Measurements from ENCODE around the gene SPO11.

SPO11 gene

GRCh38 chr20:57375652-57376230 is 46.1 kb downstream of the SPO11 start:
- no peak overlapping the region for H3K4me3 ChIP-seq (ENCODE audit: low read length in 2 of 2)
- no peak overlapping the region for H3K9ac ChIP-seq (ENCODE audit: low read length in 2 of 2)
- no peaks in the 10 kb centered on the region for H3K27me3 ChIP-seq (ENCODE audit: control insufficient read depth in 1 of 2, insufficient read depth in 2 of 2, low read length in 2 of 2)
- H3K27ac ChIP-seq (ENCODE audit: low read length), result peak overlapping the region; percentile 18
- peaks cover 71 to 74% of the 10 kb centered on the region in 2 donors for H3K36me3 ChIP-seq (ENCODE audit: control insufficient read depth in 2 of 2, insufficient read depth in 2 of 2, low read length in 2 of 2)
- H3K9me3 ChIP-seq (ENCODE audit: control insufficient read depth in 2 of 2, low read length in 2 of 2), result no peaks in the 10 kb centered on the region
- H3K4me1 ChIP-seq (ENCODE audit: control insufficient read depth, insufficient read depth, low read length), result peaks cover 3% of the 10 kb centered on the region

- Histone ChIP-seq H3K27ac (ENCODE audit: low read length) (peak overlapping the region; percentile 2), H3K4me3 (ENCODE audit: low read length in 2 of 2) (no peak overlapping the region), H3K9me3 (ENCODE audit: control insufficient read depth in 2 of 2, low read length in 2 of 2) (no peaks in the 10 kb centered on the region), H3K9ac (ENCODE audit: low read length in 2 of 2) (no peak overlapping the region), H3K36me3 (ENCODE audit: control insufficient read depth in 2 of 2, insufficient read depth in 2 of 2, low read length in 2 of 2) (peaks cover 57 to 59% of the 10 kb centered on the region in 2 donors), H3K4me1 (ENCODE audit: control insufficient read depth, insufficient read depth, low read length) (peaks cover 3% of the 10 kb centered on the region), H3K27me3 (ENCODE audit: control insufficient read depth in 1 of 2, insufficient read depth in 2 of 2, low read length in 2 of 2) (no peaks in the 10 kb centered on the region)
Observed at GRCh38 chr20:57377350-57377749, 47.7 kb downstream of the SPO11 start.

GRCh38 chr20:57378107-57378506 is 48.5 kb downstream of the SPO11 start:
- Histone ChIP-seq H3K27ac (ENCODE audit: low read length) (peak overlapping the region; percentile 2), H3K36me3 (ENCODE audit: control insufficient read depth in 2 of 2, insufficient read depth in 2 of 2, low read length in 2 of 2) (peaks cover 51 to 52% of the 10 kb centered on the region in 2 donors), H3K27me3 (ENCODE audit: control insufficient read depth in 1 of 2, insufficient read depth in 2 of 2, low read length in 2 of 2) (no peaks in the 10 kb centered on the region), H3K9me3 (ENCODE audit: control insufficient read depth in 2 of 2, low read length in 2 of 2) (no peaks in the 10 kb centered on the region), H3K4me3 (ENCODE audit: low read length in 2 of 2) (no peak overlapping the region), H3K4me1 (ENCODE audit: control insufficient read depth, insufficient read depth, low read length) (peaks cover 3% of the 10 kb centered on the region), H3K9ac (ENCODE audit: low read length in 2 of 2) (no peak overlapping the region)

- Histone ChIP-seq H3K9ac (ENCODE audit: low read length in 2 of 2) (no peak overlapping the region), H3K27me3 (ENCODE audit: control insufficient read depth in 1 of 2, insufficient read depth in 2 of 2, low read length in 2 of 2) (no peaks in the 10 kb centered on the region), H3K9me3 (ENCODE audit: control insufficient read depth in 2 of 2, low read length in 2 of 2) (no peaks in the 10 kb centered on the region), H3K27ac (ENCODE audit: low read length) (no peak overlapping the region), H3K36me3 (ENCODE audit: control insufficient read depth in 2 of 2, insufficient read depth in 2 of 2, low read length in 2 of 2) (peaks cover 46 to 47% of the 10 kb centered on the region in 2 donors), H3K4me1 (ENCODE audit: control insufficient read depth, insufficient read depth, low read length) (peaks cover 3% of the 10 kb centered on the region), H3K4me3 (ENCODE audit: low read length in 2 of 2) (no peak overlapping the region)
Observed at GRCh38 chr20:57378646-57379262, 49.2 kb downstream of the SPO11 start.

- Histone ChIP-seq H3K4me3 (ENCODE audit: low read length in 2 of 2) (no peak overlapping the region), H3K27me3 (ENCODE audit: control insufficient read depth in 1 of 2, insufficient read depth in 2 of 2, low read length in 2 of 2) (no peaks in the 10 kb centered on the region), H3K9ac (ENCODE audit: low read length in 2 of 2) (no peak overlapping the region), H3K4me1 (ENCODE audit: control insufficient read depth, insufficient read depth, low read length) (peaks cover 3% of the 10 kb centered on the region), H3K36me3 (ENCODE audit: control insufficient read depth in 2 of 2, insufficient read depth in 2 of 2, low read length in 2 of 2) (peaks cover 45% of the 10 kb centered on the region in 2 donors), H3K27ac (ENCODE audit: low read length) (no peak overlapping the region), H3K9me3 (ENCODE audit: control insufficient read depth in 2 of 2, low read length in 2 of 2) (no peaks in the 10 kb centered on the region)
Observed at GRCh38 chr20:57379263-57379647, 49.7 kb downstream of the SPO11 start.

GRCh38 chr20:57380081-57380750 is 50.6 kb downstream of the SPO11 start:
- no peak overlapping the region for H3K27ac ChIP-seq (ENCODE audit: low read length)
- no peaks in the 10 kb centered on the region for H3K9me3 ChIP-seq (ENCODE audit: control insufficient read depth in 2 of 2, low read length in 2 of 2)
- no peak overlapping the region for H3K4me3 ChIP-seq (ENCODE audit: low read length in 2 of 2)
- H3K4me1 ChIP-seq (ENCODE audit: control insufficient read depth, insufficient read depth, low read length), result no peaks in the 10 kb centered on the region
- no peak overlapping the region for H3K9ac ChIP-seq (ENCODE audit: low read length in 2 of 2)
- peaks cover 36 to 40% of the 10 kb centered on the region in 2 donors for H3K36me3 ChIP-seq (ENCODE audit: control insufficient read depth in 2 of 2, insufficient read depth in 2 of 2, low read length in 2 of 2)
- H3K27me3 ChIP-seq (ENCODE audit: control insufficient read depth in 1 of 2, insufficient read depth in 2 of 2, low read length in 2 of 2), result no peaks in the 10 kb centered on the region

- Histone ChIP-seq H3K9me3 (ENCODE audit: control insufficient read depth in 2 of 2, low read length in 2 of 2) (no peaks in the 10 kb centered on the region), H3K4me3 (ENCODE audit: low read length in 2 of 2) (no peak overlapping the region), H3K4me1 (ENCODE audit: control insufficient read depth, insufficient read depth, low read length) (no peaks in the 10 kb centered on the region), H3K36me3 (ENCODE audit: control insufficient read depth in 2 of 2, insufficient read depth in 2 of 2, low read length in 2 of 2) (peaks cover 27 to 29% of the 10 kb centered on the region in 2 donors), H3K9ac (ENCODE audit: low read length in 2 of 2) (no peak overlapping the region), H3K27ac (ENCODE audit: low read length) (no peak overlapping the region), H3K27me3 (ENCODE audit: control insufficient read depth in 1 of 2, insufficient read depth in 2 of 2, low read length in 2 of 2) (no peaks in the 10 kb centered on the region)
Observed at GRCh38 chr20:57381596-57382503, 52.2 kb downstream of the SPO11 start.

GRCh38 chr20:57382516-57382915 is 52.9 kb downstream of the SPO11 start:
- H3K4me1 ChIP-seq (ENCODE audit: control insufficient read depth, insufficient read depth, low read length), result no peaks in the 10 kb centered on the region
- no peaks in the 10 kb centered on the region for H3K9me3 ChIP-seq (ENCODE audit: control insufficient read depth in 2 of 2, low read length in 2 of 2)
- H3K27me3 ChIP-seq (ENCODE audit: control insufficient read depth in 1 of 2, insufficient read depth in 2 of 2, low read length in 2 of 2), result no peaks in the 10 kb centered on the region
- no peak overlapping the region for H3K9ac ChIP-seq (ENCODE audit: low read length in 2 of 2)
- no peak overlapping the region for H3K27ac ChIP-seq (ENCODE audit: low read length)
- H3K4me3 ChIP-seq (ENCODE audit: low read length in 2 of 2), result no peak overlapping the region
- H3K36me3 ChIP-seq (ENCODE audit: control insufficient read depth in 2 of 2, insufficient read depth in 2 of 2, low read length in 2 of 2), result peaks cover 20 to 25% of the 10 kb centered on the region in 2 donors

- H3K9ac ChIP-seq (ENCODE audit: low read length in 2 of 2), result no peak overlapping the region
- H3K9me3 ChIP-seq (ENCODE audit: control insufficient read depth in 2 of 2, low read length in 2 of 2), result no peaks in the 10 kb centered on the region
- H3K4me1 ChIP-seq (ENCODE audit: control insufficient read depth, insufficient read depth, low read length), result no peaks in the 10 kb centered on the region
- peaks cover 13 to 14% of the 10 kb centered on the region in 2 donors for H3K36me3 ChIP-seq (ENCODE audit: control insufficient read depth in 2 of 2, insufficient read depth in 2 of 2, low read length in 2 of 2)
- H3K4me3 ChIP-seq (ENCODE audit: low read length in 2 of 2), result no peak overlapping the region
- no peak overlapping the region for H3K27ac ChIP-seq (ENCODE audit: low read length)
- H3K27me3 ChIP-seq (ENCODE audit: control insufficient read depth in 1 of 2, insufficient read depth in 2 of 2, low read length in 2 of 2), result no peaks in the 10 kb centered on the region
Observed at GRCh38 chr20:57383447-57384347, 54.1 kb downstream of the SPO11 start.

- H3K4me1 ChIP-seq (ENCODE audit: control insufficient read depth, insufficient read depth, low read length), result peaks cover 3% of the 10 kb centered on the region
- no peaks in the 10 kb centered on the region for H3K9me3 ChIP-seq (ENCODE audit: control insufficient read depth in 2 of 2, low read length in 2 of 2)
- H3K27ac ChIP-seq (ENCODE audit: low read length), result no peak overlapping the region
- no peak overlapping the region for H3K9ac ChIP-seq (ENCODE audit: low read length in 2 of 2)
- H3K27me3 ChIP-seq (ENCODE audit: control insufficient read depth in 1 of 2, insufficient read depth in 2 of 2, low read length in 2 of 2), result no peaks in the 10 kb centered on the region
- peaks cover 11 to 13% of the 10 kb centered on the region in 2 donors for H3K36me3 ChIP-seq (ENCODE audit: control insufficient read depth in 2 of 2, insufficient read depth in 2 of 2, low read length in 2 of 2)
- H3K4me3 ChIP-seq (ENCODE audit: low read length in 2 of 2), result no peak overlapping the region
Observed at GRCh38 chr20:57384486-57384885, 54.9 kb downstream of the SPO11 start.
